ENCODE measurements around the gene PRKCB. TPM values are rescaled to one million over a fixed set of nuclear protein-coding genes. Genes with fewer than 3 reads are reported as not detected.
A peak's percentile ranks its signal among the peaks of the same experiment; 100 is the strongest.

Gene PRKCB
- total RNA-seq, 6 donors from 2014 or later = 9.6 to 28.0 (median 13.9) TPM

- Histone ChIP-seq H3K36me3 (no peaks in the 10 kb centered on the region), H3K4me3 (no peak overlapping the region), H3K9me3 (no peaks in the 10 kb centered on the region), H3K27me3 (no peaks in the 10 kb centered on the region), H3K4me1 (peaks cover 0 to 3% (median 0%) of the 10 kb centered on the region in 4 donors), H3K27ac (no peak overlapping the region)
- TF ChIP-seq POLR2AphosphoS5 (IDR thresholded peaks at IDR 0.05) = no peak
- no peak for TF ChIP-seq EP300 (IDR thresholded peaks at IDR 0.05)
- TF ChIP-seq CTCF (IDR thresholded peaks at IDR 0.05) = no peak
- TF ChIP-seq POLR2A (IDR thresholded peaks at IDR 0.05) = no peak
- ATAC-seq (ENCODE audit: low FRiP score in 2 of 2) (no peak), DNase-seq (no peak)
- 50 to 53% methylated on average over 3 of the region's 3 CpGs for WGBS, 2 donors
These were observed 11.5 kb downstream of the PRKCB start for GRCh38 chr16:23847251-23847650.

- Histone ChIP-seq H3K27me3 (no peaks in the 10 kb centered on the region), H3K4me1 (peaks cover 0 to 4% (median 0%) of the 10 kb centered on the region in 4 donors), H3K9me3 (no peaks in the 10 kb centered on the region), H3K27ac (no peak overlapping the region), H3K36me3 (no peaks in the 10 kb centered on the region), H3K4me3 (no peak overlapping the region)
- TF ChIP-seq POLR2AphosphoS5 (IDR thresholded peaks at IDR 0.05) = no peak
- TF ChIP-seq POLR2A (IDR thresholded peaks at IDR 0.05) = no peak
- no peak for TF ChIP-seq CTCF (IDR thresholded peaks at IDR 0.05)
- TF ChIP-seq EP300 (IDR thresholded peaks at IDR 0.05) = no peak
- peak in 1 of 2 donors; percentile 51 for ATAC-seq (ENCODE audit: low FRiP score in 2 of 2)
- no peak for DNase-seq
- 59 to 64% methylated on average over 3 of the region's 3 CpGs for WGBS, 2 donors
These were observed 12.2 kb downstream of the PRKCB start for GRCh38 chr16:23847948-23848347.

- TF ChIP-seq EP300 (IDR thresholded peaks at IDR 0.05) (no peak), POLR2A (IDR thresholded peaks at IDR 0.05) (no peak), CTCF (IDR thresholded peaks at IDR 0.05) (no peak), POLR2AphosphoS5 (IDR thresholded peaks at IDR 0.05) (no peak)
- no peaks in the 10 kb centered on the region for H3K36me3 ChIP-seq
- peaks cover 0 to 8% (median 0%) of the 10 kb centered on the region in 4 donors for H3K4me1 ChIP-seq
- H3K27ac ChIP-seq = no peak overlapping the region
- no peaks in the 10 kb centered on the region for H3K27me3 ChIP-seq
- DNase-seq = no peak
- ATAC-seq (ENCODE audit: low FRiP score in 2 of 2) = no peak
- H3K9me3 ChIP-seq = no peaks in the 10 kb centered on the region
- H3K4me3 ChIP-seq = no peak overlapping the region
- WGBS, 2 donors = 70 to 74% methylated on average over 9 of the region's 9 CpGs
These were observed 13.2 kb downstream of the PRKCB start for GRCh38 chr16:23848958-23849357.

- TF ChIP-seq EP300 (IDR thresholded peaks at IDR 0.05) (no peak), POLR2AphosphoS5 (IDR thresholded peaks at IDR 0.05) (peak in 1 of 2 donors; percentile 22)
- Histone ChIP-seq H3K9me3 (no peaks in the 10 kb centered on the region), H3K27me3 (no peaks in the 10 kb centered on the region), H3K4me3 (no peak overlapping the region), H3K36me3 (no peaks in the 10 kb centered on the region), H3K27ac (peak overlapping the region in 3 of 4 donors; percentile 18 to 68 (median 65)), H3K4me1 (peaks cover 3 to 17% (median 14%) of the 10 kb centered on the region in 4 donors)
- peak in 1 of 2 donors; percentile 24 for ATAC-seq (ENCODE audit: low FRiP score in 2 of 2)
- DNase-seq = no peak
- 29 to 43% methylated on average over 5 of the region's 5 CpGs for WGBS, 2 donors
These were observed 17.2 kb downstream of the PRKCB start for GRCh38 chr16:23852794-23853562.

GRCh38 chr16:23855010-23855409, 19.2 kb downstream of the PRKCB start:
- Histone ChIP-seq H3K36me3 (no peaks in the 10 kb centered on the region), H3K4me1 (peaks cover 20 to 30% (median 27%) of the 10 kb centered on the region in 4 donors), H3K4me3 (no peak overlapping the region), H3K9me3 (no peaks in the 10 kb centered on the region), H3K27me3 (no peaks in the 10 kb centered on the region), H3K27ac (peak overlapping the region in 2 of 4 donors; percentile 65 to 68)
- no peak for ATAC-seq (ENCODE audit: low FRiP score in 2 of 2)
- 63 to 67% methylated on average over 5 of the region's 5 CpGs for WGBS, 2 donors
- TF ChIP-seq CTCF (IDR thresholded peaks at IDR 0.05) = no peak
- no peak for TF ChIP-seq POLR2AphosphoS5 (IDR thresholded peaks at IDR 0.05)
- no peak for TF ChIP-seq EP300 (IDR thresholded peaks at IDR 0.05)
- TF ChIP-seq POLR2A (IDR thresholded peaks at IDR 0.05) = no peak
- DNase-seq = peak in 1 of 2 donors; percentile 75

All from upper lobe of left lung (tissue), 6 donors.